GM19455 (cell line): ENCODE data around the gene SYMPK.
"Not testable (repeated sequence)": the region's sequence is repeated elsewhere in the genome, so short reads cannot be mapped to it uniquely, and the experiment has no call there.

Experiments
- ATAC-seq: cut with Tn5 transposase; IDR thresholded peaks from one replicate; pipeline ENCODE4 v1.9.1; 2021; ENCODE audit not compliant: unreplicated experiment

SYMPK gene

GRCh38 chr19:45870798-45871197 lies 7.9 kb upstream of the SYMPK start:
- ATAC-seq = no peak

DNA sequence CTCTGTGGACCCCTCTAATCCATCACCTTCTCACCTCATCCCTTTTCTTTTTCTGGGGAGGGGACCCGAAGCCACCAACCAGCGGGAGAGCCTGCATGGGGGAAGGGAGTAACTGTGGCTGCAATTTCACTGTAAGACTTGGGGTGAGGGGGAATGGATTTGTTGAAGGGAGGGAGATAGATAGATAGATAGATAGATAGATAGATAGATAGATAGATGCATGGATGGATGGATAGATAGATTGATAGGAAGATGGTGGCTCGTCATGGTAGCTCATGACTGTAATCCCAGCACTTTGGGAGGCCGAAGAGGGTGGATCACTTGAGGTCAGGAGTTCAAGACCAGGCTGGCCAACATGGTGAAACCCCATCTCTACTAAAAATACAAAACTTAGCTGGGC lies 4.3 kb upstream of the SYMPK start:
- ATAC-seq = not testable (repeated sequence)

- no peak for ATAC-seq
These were observed 3.6 kb upstream of the SYMPK start for GRCh38 chr19:45866400-45867176.

DNA sequence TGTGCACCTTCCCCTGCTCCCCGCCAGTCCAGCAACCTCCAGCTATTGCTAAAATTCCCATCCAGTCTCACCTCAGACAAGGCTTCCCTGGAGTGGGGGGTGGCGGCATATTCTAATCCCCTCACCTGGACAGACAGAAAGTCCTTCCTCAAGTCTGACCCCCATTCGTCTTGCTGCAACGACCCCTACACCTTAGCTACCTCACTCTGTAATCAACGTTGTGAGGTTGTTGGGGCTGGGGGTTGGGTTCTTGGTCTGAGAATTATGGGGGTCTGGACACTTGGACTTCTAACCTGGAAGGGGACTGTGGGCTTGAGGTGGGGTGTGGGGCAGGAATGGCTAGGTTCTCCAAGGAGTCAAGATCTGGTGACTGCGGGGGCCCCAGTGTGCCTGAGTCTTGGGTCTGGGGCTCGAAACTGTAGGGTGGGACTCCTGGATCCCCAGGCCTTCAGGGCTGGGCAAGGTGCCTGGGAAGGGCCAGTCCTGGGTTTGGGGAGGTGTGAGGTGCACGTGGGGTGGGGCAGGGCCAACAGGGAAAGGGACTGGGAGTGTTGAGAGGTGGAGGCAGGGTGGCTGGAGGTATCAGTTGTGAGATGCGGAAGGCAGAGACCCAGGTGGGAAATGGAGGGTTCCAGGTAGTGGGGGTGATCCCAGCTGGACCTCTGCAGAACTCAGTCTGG lies 2.5 kb upstream of the SYMPK start:
- ATAC-seq = no peak

DNA sequence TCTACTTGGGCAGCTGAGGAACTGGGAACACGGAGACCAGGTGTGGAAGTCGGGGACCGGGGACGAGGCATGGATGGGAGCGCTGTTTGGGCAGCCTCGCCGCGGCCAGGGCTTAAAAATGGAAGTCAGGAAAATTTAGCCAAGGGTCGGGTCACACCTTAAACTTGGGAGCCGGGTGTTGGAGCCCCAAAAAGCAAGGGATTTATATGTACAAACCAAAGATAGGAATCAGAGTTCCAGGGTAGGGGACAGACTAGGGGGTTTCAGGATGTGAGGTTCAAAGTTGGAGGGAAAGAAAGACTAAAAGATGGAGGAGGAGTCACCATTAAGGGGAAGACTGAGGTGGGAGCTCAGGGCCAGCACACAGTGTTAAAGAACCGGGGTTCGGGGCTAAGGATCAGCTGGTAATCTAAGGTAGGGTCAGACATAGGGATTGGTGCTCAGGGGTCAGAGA lies 1.7 kb upstream of the SYMPK start:
- ATAC-seq = no peak

DNA sequence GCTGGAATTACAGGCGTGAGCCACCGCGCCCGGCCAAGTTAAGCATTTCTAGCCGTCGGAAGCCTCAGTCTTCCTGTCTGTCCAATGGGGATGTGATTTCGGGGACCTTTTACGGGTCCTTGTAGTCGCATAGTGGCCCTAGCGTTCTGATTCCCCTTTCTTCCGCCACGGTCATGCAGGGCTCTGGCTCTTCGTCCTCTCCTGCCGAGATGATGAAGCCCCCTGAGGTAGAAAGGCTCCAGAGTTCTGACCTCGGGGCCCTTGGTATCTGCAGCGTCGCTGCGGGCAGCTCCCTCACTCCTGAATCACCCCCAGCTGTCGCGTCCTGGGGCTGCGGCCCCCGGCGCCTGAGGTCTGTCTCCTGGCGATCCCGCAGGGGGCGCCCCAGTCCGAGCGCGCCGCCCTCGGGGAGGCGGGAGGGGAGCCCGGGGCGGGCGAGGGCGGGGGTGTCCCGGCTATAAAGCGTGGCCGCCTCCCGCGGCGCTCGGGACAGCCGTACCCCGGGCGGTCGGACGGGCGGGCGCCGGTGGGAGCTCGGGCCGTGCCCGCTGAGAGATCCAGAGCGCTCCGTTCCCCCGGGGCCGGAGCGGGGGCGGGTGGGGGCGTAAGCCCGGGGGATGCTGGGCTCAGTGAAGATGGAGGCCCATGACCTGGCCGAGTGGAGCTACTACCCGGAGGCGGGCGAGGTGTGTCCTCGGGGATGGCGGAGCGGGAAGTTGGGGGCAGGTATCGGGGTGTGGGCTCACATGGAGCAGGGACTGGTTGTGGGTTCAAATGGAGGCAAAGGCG lies 1.1 kb upstream of the SYMPK start, which contains the start of gene FOXA3:
FOXA3 (plus strand) TSS at position 487 of the 789 bp plus-strand sequence; CDS start at position 618, 131 bp downstream.
- no peak for ATAC-seq

- no peak for ATAC-seq
These were observed 440 bp upstream of the SYMPK start for GRCh38 chr19:45863335-45863839.

- no peak for ATAC-seq
These were observed 730 bp downstream of the SYMPK start for GRCh38 chr19:45862271-45862563.

DNA sequence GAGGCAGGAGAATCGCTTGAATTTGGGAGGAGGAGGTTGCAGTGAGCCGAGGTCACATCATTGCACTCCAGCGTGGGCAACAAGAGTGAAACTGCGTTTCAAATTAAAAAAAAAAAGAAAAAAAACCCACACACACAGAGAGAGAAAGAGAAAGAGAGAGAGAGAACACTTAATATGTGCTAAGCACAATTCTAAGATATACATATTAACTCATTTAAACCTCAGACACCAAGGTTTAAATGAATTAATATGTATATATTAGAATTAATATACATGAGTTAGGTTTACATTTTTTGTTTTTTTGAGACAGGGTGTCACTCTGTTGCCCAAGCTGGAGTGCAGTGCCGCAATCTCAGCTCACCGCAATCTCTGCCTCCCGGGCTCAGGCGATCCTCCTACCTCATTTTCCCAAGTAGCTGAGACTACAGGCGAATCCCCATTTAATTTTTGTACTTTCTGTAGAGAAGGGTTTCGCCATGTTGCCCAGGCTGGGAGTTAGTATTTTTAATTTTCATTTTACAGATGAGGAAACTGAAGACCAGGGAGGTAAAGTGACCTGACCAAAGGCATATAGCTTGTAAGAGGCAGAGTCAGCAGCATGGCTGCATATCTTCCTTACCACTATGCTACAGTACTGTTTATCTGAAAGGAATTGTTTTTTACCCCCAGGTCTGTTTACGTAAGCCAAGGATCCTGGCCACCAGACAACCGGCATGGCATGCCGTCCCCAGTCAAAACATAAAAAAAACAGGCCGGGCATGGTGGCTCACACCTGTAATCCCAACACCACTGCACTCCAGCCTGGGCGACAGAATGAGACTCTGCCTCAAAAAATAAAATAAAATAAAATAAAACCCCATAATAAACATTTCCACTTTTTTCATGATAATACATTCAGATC lies 2.3 kb downstream of the SYMPK start:
- no peak for ATAC-seq

GRCh38 chr19:45854167-45854778 lies 8.7 kb downstream of the SYMPK start:
- ATAC-seq = no peak

GRCh38 chr19:45852983-45853382 lies 10.0 kb downstream of the SYMPK start:
- no peak for ATAC-seq

GRCh38 chr19:45852145-45852750 lies 10.7 kb downstream of the SYMPK start:
- no peak for ATAC-seq

DNA sequence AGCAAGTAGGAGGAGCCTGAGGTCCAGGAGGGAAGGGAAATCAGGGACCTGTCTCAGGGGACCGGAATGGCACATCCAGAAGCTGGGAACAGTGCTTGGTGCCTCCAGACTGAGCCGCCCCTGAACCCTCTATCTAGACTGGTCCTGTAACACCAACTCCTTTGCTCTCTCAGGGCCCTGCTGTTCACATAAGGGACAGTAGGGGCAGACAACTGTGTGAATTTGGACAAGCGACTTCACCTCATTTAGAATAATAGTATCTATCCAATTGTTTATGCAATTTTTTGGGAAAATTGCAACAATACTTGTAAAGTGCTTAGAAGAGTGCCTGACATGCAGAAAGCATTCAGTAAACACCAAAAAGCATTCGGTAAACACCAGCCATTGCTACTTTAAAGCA lies 14.0 kb downstream of the SYMPK start:
- ATAC-seq = no peak

DNA sequence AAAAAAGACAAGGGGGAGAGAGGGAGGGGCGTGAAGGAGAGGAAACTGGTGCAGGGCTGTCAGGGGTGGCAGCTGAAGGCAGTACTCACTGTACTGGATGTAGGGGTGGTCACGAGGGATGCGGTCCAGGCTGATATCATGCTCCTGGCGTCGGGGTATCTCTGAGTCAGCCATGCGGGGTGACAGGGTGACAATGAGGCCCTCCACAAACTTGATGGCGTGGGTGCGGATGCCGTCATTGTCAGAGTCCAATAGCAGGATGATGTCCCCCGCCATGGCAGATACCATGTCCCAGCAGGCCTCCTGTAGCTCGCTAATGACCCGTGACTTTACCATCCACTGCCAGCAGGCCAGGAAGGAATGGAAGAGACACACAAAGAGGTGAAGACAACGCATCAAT lies 15.3 kb downstream of the SYMPK start:
- ATAC-seq = no peak

DNA sequence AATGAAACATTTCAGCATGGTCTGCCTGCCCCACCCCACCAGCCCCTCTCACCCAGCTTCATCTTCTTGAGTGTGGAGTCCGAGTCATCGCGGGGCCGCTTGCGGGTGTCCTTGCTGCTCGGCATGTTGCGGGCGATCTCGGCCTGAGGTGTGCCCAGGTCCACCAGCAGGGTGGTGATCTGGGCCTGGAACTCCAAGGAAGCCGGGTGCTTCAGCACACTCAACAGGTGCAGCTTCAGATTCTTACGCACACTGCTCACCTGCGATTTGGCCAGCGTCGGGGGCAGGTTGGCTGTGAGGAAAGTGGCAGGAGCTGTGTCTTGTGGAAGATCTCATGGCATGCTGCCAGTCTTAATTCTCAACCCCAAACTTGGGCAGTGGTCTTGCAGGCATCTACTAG lies 20.7 kb downstream of the SYMPK start:
- ATAC-seq = no peak

- no peak for ATAC-seq
These were observed 28.0 kb downstream of the SYMPK start for GRCh38 chr19:45834970-45835369.

GRCh38 chr19:45828945-45829344 lies 34.0 kb downstream of the SYMPK start:
- ATAC-seq = no peak

DNA sequence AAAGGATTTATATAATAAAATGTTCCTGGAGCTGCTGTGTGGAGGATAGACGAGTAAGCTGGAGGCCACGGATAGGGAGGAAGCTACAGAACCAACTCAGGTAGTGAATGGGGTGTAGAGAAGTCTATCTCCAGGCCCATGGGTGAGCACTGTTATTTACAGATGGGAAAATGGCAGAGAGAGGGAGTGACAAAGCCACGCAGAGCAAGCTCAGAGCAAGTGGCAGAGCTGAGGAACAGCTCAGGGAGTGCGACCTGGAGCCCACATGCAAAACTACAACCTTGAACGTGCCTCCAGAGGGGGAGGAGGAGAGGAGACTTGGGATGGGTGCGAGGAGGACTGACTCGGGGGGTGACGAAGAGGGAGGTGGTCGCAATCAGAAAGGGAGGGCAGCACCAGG lies 34.4 kb downstream of the SYMPK start:
- no peak for ATAC-seq

GRCh38 chr19:45827459-45828093 lies 35.4 kb downstream of the SYMPK start:
- no peak for ATAC-seq
